ENCODE data around the gene REPS2. TPM values are rescaled to one million over a fixed set of nuclear protein-coding genes. Genes with fewer than 3 reads are reported as not detected.

REPS2 gene
- total RNA-seq, 1 donor from 2014 or later: 18.9 TPM

GRCh38 chrX:17017134-17017533 is 70.7 kb downstream of the REPS2 start:
- Histone ChIP-seq H3K9me3 (no peaks in the 10 kb centered on the region), H3K4me3 (no peak overlapping the region), H3K27me3 (no peaks in the 10 kb centered on the region), H3K4me1 (no peaks in the 10 kb centered on the region), H3K36me3 (no peaks in the 10 kb centered on the region), H3K27ac (no peak overlapping the region)
- intact Hi-C loops (cut with DNase I): no loop called here
- no peak for DNase-seq
- ATAC-seq: no peak
- no peak for TF ChIP-seq CTCF (IDR thresholded peaks at IDR 0.05)

- no peak for ATAC-seq
- DNase-seq: no peak
- no peak for TF ChIP-seq CTCF (IDR thresholded peaks at IDR 0.05)
- intact Hi-C loops (cut with DNase I): no loop called here
- no peaks in the 10 kb centered on the region for H3K4me1 ChIP-seq
- no peak overlapping the region for H3K27ac ChIP-seq
- no peaks in the 10 kb centered on the region for H3K36me3 ChIP-seq
- H3K9me3 ChIP-seq: no peaks in the 10 kb centered on the region
- H3K27me3 ChIP-seq: no peaks in the 10 kb centered on the region
- no peak overlapping the region for H3K4me3 ChIP-seq
These were observed 73.9 kb downstream of the REPS2 start for GRCh38 chrX:17020356-17020755.

- intact Hi-C loops (cut with DNase I): no loop called here
- no peak for ATAC-seq
- no peak for TF ChIP-seq CTCF (IDR thresholded peaks at IDR 0.05)
- H3K9me3 ChIP-seq: no peaks in the 10 kb centered on the region
- no peaks in the 10 kb centered on the region for H3K27me3 ChIP-seq
- H3K27ac ChIP-seq: no peak overlapping the region
- no peak overlapping the region for H3K4me3 ChIP-seq
- no peak for DNase-seq
- H3K36me3 ChIP-seq: no peaks in the 10 kb centered on the region
- no peaks in the 10 kb centered on the region for H3K4me1 ChIP-seq
These were observed 74.7 kb downstream of the REPS2 start for GRCh38 chrX:17020851-17021821.

GRCh38 chrX:17021851-17022604 is 75.6 kb downstream of the REPS2 start:
- DNase-seq (no peak), ATAC-seq (no peak)
- no peak for TF ChIP-seq CTCF (IDR thresholded peaks at IDR 0.05)
- Histone ChIP-seq H3K9me3 (no peaks in the 10 kb centered on the region), H3K4me3 (no peak overlapping the region), H3K36me3 (no peaks in the 10 kb centered on the region), H3K27me3 (no peaks in the 10 kb centered on the region), H3K4me1 (no peaks in the 10 kb centered on the region), H3K27ac (no peak overlapping the region)
- intact Hi-C loops (cut with DNase I): no loop called here

GRCh38 chrX:17023661-17024060 is 77.2 kb downstream of the REPS2 start:
- intact Hi-C loops (cut with DNase I): no loop called here
- Histone ChIP-seq H3K27ac (no peak overlapping the region), H3K9me3 (no peaks in the 10 kb centered on the region), H3K4me3 (no peak overlapping the region), H3K36me3 (no peaks in the 10 kb centered on the region), H3K27me3 (no peaks in the 10 kb centered on the region), H3K4me1 (no peaks in the 10 kb centered on the region)
- TF ChIP-seq CTCF (IDR thresholded peaks at IDR 0.05): no peak
- ATAC-seq: no peak
- no peak for DNase-seq
